HG03460 (cell line): ENCODE results near the gene CTSA.
"Not testable (repeated sequence)": the region's sequence is repeated elsewhere in the genome, so short reads cannot be mapped to it uniquely, and the experiment has no call there.

Experiments used
- ATAC-seq: cut with Tn5 transposase; IDR thresholded peaks from one replicate; pipeline ENCODE4 v1.9.1; 2021; ENCODE audit not compliant: unreplicated experiment

The CTSA gene

GRCh38 chr20:45863543-45864470, 27.3 kb upstream of the CTSA start:
- ATAC-seq, result no peak

- no peak for ATAC-seq
These were observed 24.7 kb upstream of the CTSA start for GRCh38 chr20:45866454-45866853.

- no peak for ATAC-seq
These were observed 23.9 kb upstream of the CTSA start for GRCh38 chr20:45867136-45867818.

- ATAC-seq, result no peak
These were observed 23.3 kb upstream of the CTSA start for GRCh38 chr20:45867819-45868176.

GRCh38 chr20:45872626-45873025, 18.5 kb upstream of the CTSA start:
- ATAC-seq, result no peak

- ATAC-seq, result no peak
These were observed 17.6 kb upstream of the CTSA start for GRCh38 chr20:45873409-45874103.

- ATAC-seq, result not testable (repeated sequence)
These were observed 17.0 kb upstream of the CTSA start for GRCh38 chr20:45874104-45874481.

GRCh38 chr20:45874576-45874975, 16.6 kb upstream of the CTSA start:
- ATAC-seq, result no peak

- ATAC-seq, result no peak
These were observed 12.9 kb upstream of the CTSA start for GRCh38 chr20:45878076-45878761.

GRCh38 chr20:45880988-45881788, 9.9 kb upstream of the CTSA start, which contains the start of gene ZSWIM1:
ZSWIM1 (plus strand) TSS chr20:45881227; CDS start chr20:45882593, 1,366 bp downstream.
- ATAC-seq, result peak; percentile 96

- no peak for ATAC-seq
These were observed 8.6 kb upstream of the CTSA start for GRCh38 chr20:45882469-45883099.

- no peak for ATAC-seq
These were observed 8.1 kb upstream of the CTSA start for GRCh38 chr20:45883100-45883469.

- ATAC-seq, result no peak
These were observed 4.4 kb upstream of the CTSA start for GRCh38 chr20:45886590-45887345.

- no peak for ATAC-seq
These were observed 3.8 kb upstream of the CTSA start, which contains the start of gene SPATA25 for GRCh38 chr20:45887346-45887715. SPATA25 (minus strand) TSS chr20:45887622; CDS start chr20:45887590, 32 bp downstream.

- no peak for ATAC-seq
These were observed 2.5 kb upstream of the CTSA start for GRCh38 chr20:45888681-45889080.

- peak; percentile 31 for ATAC-seq
These were observed 804 bp upstream of the CTSA start for GRCh38 chr20:45890077-45890984.

GRCh38 chr20:45892049-45892825, 1.1 kb downstream of the CTSA start:
- ATAC-seq, result no peak
